Testis (tissue), 2 donors: ENCODE measurements around the gene HECW1.

ENCODE experiments used
- POLR2A ChIP-seq: fragments of 450-650 bp; IDR thresholded peaks from one replicate; pipeline ENCODE4 v1.6.1; 2017; ENCODE audit warnings: antibody characterized with exemption, mild to moderate bottlenecking, moderate library complexity
- TF ChIP-seq, protein P1 (sequence below), 3 experiments: fragments of 450-650 bp in 2 of 3; fragments of 200-600 bp in 1 of 3; sonication (generic) in 1 of 3; IDR thresholded peaks; one replicate each; pipeline ENCODE4 v1.5.1; 2016 to 2019; ENCODE audit warnings: antibody characterized with exemption in 3 of 3, mild to moderate bottlenecking in 2 of 3, moderate library complexity in 1 of 3

DNA sequence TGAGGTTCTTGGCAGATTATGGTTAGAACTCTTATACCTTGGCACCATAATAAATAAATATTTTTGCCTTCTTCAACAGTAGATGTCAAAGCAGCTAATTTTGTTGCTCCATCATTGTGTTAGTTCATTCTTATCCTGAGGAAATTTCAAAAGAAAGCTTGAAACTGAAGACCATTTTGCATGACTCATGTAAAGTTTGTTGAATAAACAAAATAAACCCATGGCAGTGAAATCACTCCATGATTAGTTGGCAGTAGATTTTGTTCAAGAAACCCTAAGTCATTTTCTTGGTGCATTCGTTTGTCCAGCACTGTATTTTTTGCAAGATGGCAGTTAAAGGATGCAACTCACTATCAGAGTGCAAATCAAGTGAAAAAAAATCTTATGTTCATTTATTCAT is 91.6 kb downstream of the HECW1 start:
- TF ChIP-seq, protein P1, sequence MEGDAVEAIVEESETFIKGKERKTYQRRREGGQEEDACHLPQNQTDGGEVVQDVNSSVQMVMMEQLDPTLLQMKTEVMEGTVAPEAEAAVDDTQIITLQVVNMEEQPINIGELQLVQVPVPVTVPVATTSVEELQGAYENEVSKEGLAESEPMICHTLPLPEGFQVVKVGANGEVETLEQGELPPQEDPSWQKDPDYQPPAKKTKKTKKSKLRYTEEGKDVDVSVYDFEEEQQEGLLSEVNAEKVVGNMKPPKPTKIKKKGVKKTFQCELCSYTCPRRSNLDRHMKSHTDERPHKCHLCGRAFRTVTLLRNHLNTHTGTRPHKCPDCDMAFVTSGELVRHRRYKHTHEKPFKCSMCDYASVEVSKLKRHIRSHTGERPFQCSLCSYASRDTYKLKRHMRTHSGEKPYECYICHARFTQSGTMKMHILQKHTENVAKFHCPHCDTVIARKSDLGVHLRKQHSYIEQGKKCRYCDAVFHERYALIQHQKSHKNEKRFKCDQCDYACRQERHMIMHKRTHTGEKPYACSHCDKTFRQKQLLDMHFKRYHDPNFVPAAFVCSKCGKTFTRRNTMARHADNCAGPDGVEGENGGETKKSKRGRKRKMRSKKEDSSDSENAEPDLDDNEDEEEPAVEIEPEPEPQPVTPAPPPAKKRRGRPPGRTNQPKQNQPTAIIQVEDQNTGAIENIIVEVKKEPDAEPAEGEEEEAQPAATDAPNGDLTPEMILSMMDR (IDR thresholded peaks at IDR 0.05): no peak
- TF ChIP-seq POLR2A: no peak
